ENCODE results near the gene SLAIN2.

The SLAIN2 gene

DNA sequence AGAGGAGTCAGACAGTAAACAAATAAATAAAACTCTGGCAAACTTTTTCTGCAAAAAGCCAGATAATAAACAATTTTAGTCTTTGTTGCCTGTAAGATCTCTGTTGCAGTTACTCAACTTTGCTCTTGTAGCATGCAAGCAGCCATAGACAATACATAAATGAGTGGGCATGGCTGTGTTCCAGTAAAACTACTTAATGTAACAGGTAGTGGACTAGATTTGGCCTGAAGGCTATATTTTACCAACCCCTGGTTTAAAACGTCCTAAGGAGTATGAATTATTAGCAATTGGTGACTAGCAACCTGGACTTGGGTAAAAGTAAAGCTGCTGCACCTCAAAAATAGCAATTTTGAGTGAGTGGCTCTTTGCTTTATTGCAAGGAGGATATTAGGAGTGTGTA, 30.9 kb downstream of the SLAIN2 start:
- TF ChIP-seq, protein P1, sequence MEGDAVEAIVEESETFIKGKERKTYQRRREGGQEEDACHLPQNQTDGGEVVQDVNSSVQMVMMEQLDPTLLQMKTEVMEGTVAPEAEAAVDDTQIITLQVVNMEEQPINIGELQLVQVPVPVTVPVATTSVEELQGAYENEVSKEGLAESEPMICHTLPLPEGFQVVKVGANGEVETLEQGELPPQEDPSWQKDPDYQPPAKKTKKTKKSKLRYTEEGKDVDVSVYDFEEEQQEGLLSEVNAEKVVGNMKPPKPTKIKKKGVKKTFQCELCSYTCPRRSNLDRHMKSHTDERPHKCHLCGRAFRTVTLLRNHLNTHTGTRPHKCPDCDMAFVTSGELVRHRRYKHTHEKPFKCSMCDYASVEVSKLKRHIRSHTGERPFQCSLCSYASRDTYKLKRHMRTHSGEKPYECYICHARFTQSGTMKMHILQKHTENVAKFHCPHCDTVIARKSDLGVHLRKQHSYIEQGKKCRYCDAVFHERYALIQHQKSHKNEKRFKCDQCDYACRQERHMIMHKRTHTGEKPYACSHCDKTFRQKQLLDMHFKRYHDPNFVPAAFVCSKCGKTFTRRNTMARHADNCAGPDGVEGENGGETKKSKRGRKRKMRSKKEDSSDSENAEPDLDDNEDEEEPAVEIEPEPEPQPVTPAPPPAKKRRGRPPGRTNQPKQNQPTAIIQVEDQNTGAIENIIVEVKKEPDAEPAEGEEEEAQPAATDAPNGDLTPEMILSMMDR (IDR thresholded peaks at IDR 0.05; ENCODE audit: low read depth, low read length) = no peak
- no peak overlapping the region for H3K4me3 ChIP-seq (replicated peaks in 1 of 2; ENCODE audit: low read depth in 2 of 2, low read length in 2 of 2)
- DNase-seq (ENCODE audit: low read depth in 2 of 2) = peak in 1 of 2 donors; percentile 31

DNA sequence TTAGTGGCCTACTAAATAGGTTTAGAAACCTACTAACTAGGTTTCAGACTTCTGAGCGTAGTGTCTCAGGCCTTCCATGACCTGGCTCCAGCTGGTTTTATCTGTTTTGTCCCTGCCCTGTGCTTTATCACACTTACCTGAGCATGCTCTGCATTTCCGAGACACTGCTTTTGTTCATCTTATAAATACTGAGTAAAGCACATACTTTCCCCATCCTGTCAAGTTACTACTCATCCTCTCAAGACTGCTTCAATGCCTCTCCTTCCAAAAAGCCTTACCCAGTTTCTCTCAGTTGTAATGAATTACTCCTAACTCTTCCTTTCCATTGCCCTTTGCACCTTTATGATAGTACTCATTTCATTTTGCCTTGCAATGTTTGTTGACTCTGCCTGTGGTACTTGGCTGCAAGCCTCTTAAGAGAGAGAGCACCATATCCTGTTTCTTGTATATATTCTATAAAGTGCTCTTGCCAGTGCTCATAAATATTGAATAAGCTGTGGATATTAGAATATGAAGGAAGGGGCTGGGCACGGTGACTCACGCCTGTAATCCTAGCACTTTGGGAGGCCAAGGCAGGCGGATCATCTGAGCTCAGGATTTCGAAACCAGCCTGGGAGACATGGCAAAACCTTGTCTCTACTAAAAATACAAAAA, 34.4 kb downstream of the SLAIN2 start:
- peak; percentile 76 to 88 for DNase-seq (ENCODE audit: low read depth in 2 of 2)
- H3K4me3 ChIP-seq (replicated peaks in 1 of 2; ENCODE audit: low read depth in 2 of 2, low read length in 2 of 2) = no peak overlapping the region
- TF ChIP-seq, protein P1 (IDR thresholded peaks at IDR 0.05; ENCODE audit: low read depth, low read length) = no peak

DNA sequence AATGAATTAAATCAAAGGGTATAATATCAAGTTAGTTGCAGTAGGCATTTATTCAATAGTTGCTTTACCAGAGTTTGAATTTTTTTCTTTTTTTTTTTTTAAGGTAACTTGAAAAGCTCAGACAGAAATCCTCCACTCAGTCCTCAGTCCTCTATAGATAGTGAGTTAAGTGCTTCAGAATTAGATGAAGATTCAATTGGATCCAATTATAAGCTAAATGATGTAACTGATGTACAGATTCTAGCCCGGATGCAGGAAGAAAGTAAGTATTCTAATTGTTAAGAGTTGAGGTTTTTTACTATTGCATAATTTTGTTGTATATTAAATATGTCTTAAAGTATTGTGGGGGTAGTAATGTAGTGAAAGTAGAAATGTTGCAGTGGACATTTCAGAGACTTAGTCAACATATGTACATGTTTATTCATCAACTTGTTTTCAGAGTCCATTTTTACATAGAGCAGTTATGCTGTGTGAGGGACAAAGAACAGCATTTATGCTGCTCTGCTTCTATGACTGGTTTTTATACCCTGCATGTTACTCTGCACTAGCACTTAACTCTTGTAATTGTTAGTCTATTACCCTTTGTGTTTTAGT, 38.4 kb downstream of the SLAIN2 start:
- TF ChIP-seq, protein P1 (IDR thresholded peaks at IDR 0.05; ENCODE audit: low read depth, low read length) = no peak
- DNase-seq (ENCODE audit: low read depth in 2 of 2) = no peak
- H3K4me3 ChIP-seq (replicated peaks in 1 of 2; ENCODE audit: low read depth in 2 of 2, low read length in 2 of 2) = no peak overlapping the region

DNA sequence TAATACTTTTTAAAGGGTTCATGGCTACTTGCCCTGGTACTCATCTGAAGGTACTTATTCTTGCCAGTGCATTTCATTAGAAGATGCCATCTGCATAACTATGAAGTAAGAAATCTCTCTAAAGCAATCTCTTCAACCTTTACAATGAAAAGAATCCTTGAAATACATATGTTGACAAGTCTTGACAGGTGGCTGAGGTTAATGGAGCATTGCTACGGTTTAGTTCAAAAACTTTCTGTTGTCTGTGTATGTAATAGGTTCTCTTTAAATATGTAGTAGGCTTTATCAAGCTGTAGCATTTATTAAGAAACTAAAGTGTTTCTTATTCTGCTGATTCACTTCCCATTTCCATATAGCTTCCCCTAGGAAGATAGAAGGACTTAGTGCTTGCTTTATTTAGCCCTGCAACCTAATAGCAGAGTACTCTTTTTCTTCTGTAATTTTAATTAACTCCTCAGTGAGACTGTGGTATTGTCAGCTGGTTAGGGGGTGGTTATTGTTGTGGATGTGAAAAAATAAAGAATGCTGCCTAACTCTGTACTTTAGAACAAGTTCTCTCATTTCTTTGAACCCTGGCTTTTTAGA, 39.3 kb downstream of the SLAIN2 start:
- TF ChIP-seq, protein P1 (IDR thresholded peaks at IDR 0.05; ENCODE audit: low read depth, low read length) = no peak
- no peak for DNase-seq (ENCODE audit: low read depth in 2 of 2)
- H3K4me3 ChIP-seq (replicated peaks in 1 of 2; ENCODE audit: low read depth in 2 of 2, low read length in 2 of 2) = no peak overlapping the region

DNA sequence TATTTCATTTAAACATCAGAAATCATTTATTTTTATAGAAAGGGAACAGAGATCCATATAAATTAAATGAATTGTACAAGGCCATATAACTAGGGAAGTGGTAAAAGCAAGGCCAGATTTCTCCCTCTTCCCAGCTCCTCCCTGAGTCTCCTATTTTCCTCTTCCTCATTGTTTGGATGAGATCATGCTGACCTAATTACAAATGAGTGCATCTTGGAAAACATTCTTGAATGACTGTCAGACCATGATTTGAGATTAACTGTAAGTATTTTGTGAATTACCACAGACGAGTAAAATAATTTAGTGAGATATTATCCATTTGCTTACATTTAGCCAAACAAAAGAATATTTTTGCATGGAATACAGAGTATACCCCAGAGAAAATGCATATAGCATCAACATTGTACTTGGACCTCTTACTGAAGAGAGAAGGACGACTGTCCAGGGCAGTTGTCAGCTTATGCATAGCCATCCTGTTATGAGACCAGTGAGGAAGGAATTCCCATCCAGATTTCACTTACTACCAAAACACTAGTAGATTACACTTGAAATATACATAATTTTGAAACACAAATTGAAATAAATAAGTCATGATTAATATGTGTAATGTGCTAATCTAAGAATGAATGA, 47.3 kb downstream of the SLAIN2 start:
- TF ChIP-seq, protein P1 (IDR thresholded peaks at IDR 0.05; ENCODE audit: low read depth, low read length) = no peak
- DNase-seq (ENCODE audit: low read depth in 2 of 2) = peak; percentile 44 to 67
- H3K4me3 ChIP-seq (replicated peaks in 1 of 2; ENCODE audit: low read depth in 2 of 2, low read length in 2 of 2) = no peak overlapping the region

DNA sequence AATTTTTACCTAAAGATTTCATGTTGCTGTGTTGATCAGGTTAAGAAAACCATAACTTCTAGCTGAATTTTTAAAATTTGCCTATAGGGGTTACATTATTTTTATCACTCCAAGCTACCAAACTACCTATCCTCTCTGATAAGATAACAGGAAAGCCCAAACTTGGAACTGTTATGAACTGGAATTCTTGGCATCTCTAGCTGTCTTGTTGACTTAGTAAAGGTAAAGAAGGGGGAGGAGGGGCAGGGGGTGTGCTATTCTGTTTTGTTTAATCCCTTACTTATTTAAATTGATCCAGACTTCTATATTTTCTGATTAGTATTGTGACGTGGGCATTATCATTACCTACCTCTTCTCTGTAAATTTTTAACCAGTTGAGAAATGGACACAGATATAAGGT, 54.7 kb downstream of the SLAIN2 start:
- no peak overlapping the region for H3K4me3 ChIP-seq (replicated peaks in 1 of 2; ENCODE audit: low read depth in 2 of 2, low read length in 2 of 2)
- no peak for DNase-seq (ENCODE audit: low read depth in 2 of 2)
- TF ChIP-seq, protein P1 (IDR thresholded peaks at IDR 0.05; ENCODE audit: low read depth, low read length) = no peak
